ENCODE measurements around the gene WNT4. TPM values are rescaled to one million over a fixed set of nuclear protein-coding genes. Genes with fewer than 3 reads are reported as not detected.

The WNT4 gene
- total and polyA plus RNA-seq, 9 of the 15 experiments (the other 6 are each of a cell fraction or from before 2014, with no cell fraction given): 0.01 TPM; not detected in 8

GRCh38 chr1:22121421-22121911, 21.4 kb downstream of the WNT4 start (continued):
- no peak for TF ChIP-seq CREB3L1 (IDR thresholded peaks at IDR 0.05; ENCODE audit: borderline replicate concordance, low read depth)
- TF ChIP-seq NRF1 (conservative IDR thresholded peaks at IDR 0.05 in 1 of 2, IDR thresholded peaks at IDR 0.05 in 1 of 2): peak; percentile 64 to 73
- no peak for TF ChIP-seq ESRRA (IDR thresholded peaks at IDR 0.05; ENCODE audit: borderline replicate concordance, low read depth)
- TF ChIP-seq ARID3A (IDR thresholded peaks at IDR 0.05; ENCODE audit: borderline replicate concordance, low read depth, low read length): 0 out of 2 replicates have a peak, but pooled peaks have one; percentile 28
- TF ChIP-seq TOE1 (IDR thresholded peaks at IDR 0.05; ENCODE audit: borderline replicate concordance): 0 out of 2 replicates have a peak, but pooled peaks have one; percentile 33
- TF ChIP-seq TOE1 (CRISPR knock-in tag; IDR thresholded peaks at IDR 0.05; ENCODE audit: borderline replicate concordance, low read depth): no peak
- no peak for TF ChIP-seq XRCC4 (IDR thresholded peaks at IDR 0.05; ENCODE audit: extremely low read depth, insufficient read depth, insufficient read length)
- TF ChIP-seq BHLHE40 (IDR thresholded peaks at IDR 0.05; ENCODE audit: low read length): peak; percentile 98
- peak; percentile 18 for TF ChIP-seq SETDB1 (IDR thresholded peaks at IDR 0.05; ENCODE audit: low read length)
- TF ChIP-seq TSHZ1 (CRISPR knock-in tag; IDR thresholded peaks at IDR 0.05): no peak
- TF ChIP-seq CBX3 (IDR thresholded peaks at IDR 0.05; ENCODE audit: borderline replicate concordance in 1 of 2, low read length in 2 of 2): peak in 1 of 2 experiments; percentile 59; a peak in 1 of 3 replicates
- no peak for TF ChIP-seq GATA2 (CRISPR knock-in tag; IDR thresholded peaks at IDR 0.05)
- TF ChIP-seq USF1 (CRISPR knock-in tag; IDR thresholded peaks at IDR 0.05): peak; percentile 76
- peak; percentile 73; the same call in 1 of the 2 replicates for TF ChIP-seq JUND (IDR thresholded peaks at IDR 0.05; ENCODE audit: borderline replicate concordance, low read depth, low read length)
- peak; percentile 71; the same call in 1 of the 3 replicates for TF ChIP-seq JUND (tag; IDR thresholded peaks at IDR 0.05; ENCODE audit: borderline replicate concordance, low read depth, low read length)
- TF ChIP-seq SIN3A (IDR thresholded peaks at IDR 0.05; ENCODE audit: borderline replicate concordance in 2 of 2, control insufficient read depth in 1 of 2, low read depth in 2 of 2, low read length in 2 of 2): 0 out of 4 replicates have a peak, but pooled peaks of 1 of the 2 experiments have one; percentile 34
- TF ChIP-seq TCF15 (CRISPR knock-in tag; IDR thresholded peaks at IDR 0.05): no peak
- no peak for TF ChIP-seq SLC30A9 (CRISPR knock-in tag; IDR thresholded peaks at IDR 0.05)
- TF ChIP-seq ZBTB7A (IDR thresholded peaks at IDR 0.05; ENCODE audit: borderline replicate concordance, control insufficient read depth, low read depth, low read length): peak; percentile 29; the same call in 1 of the 2 replicates
- TF ChIP-seq MCM3 (IDR thresholded peaks at IDR 0.05): no peak
